A549 treated with dexamethasone at 1 μM for 4 hours (cell line): ENCODE measurements around the gene UGT2B15. TPM values are rescaled to one million over a fixed set of nuclear protein-coding genes. Genes with fewer than 3 reads are reported as not detected.

Source experiments
- total RNA-seq: library from RNA; stranded (reverse); fragments of 200-300 nt; extraction: Qiagen RNA extraction; gene quantifications from 5 replicates; pipeline ENCODE4 v1.2.3, GENCODE V29; 2022

Gene UGT2B15
- total RNA-seq, result 0.04 to 0.14 TPM (median 0.13 TPM) in 5 replicates

GRCh38 chr4:68670479-68670939 lies at the start of gene UGT2B15:
TSS of gene UGT2B15 (minus strand) at chr4:68670652. CDS start at chr4:68670618, 34 bp downstream.

Other genes starting within 250 kb of the UGT2B15 start
- 0.03 to 0.06 TPM in 2 of 5 replicates, not detected in the others for gene TMPRSS11E, start 223.2 kb downstream of the UGT2B15 start, total RNA-seq
- not detected in 5 replicates for gene UGT2B17, start 94.3 kb downstream of the UGT2B15 start, total RNA-seq
- gene UGT2B10, start 145.3 kb upstream of the UGT2B15 start, total RNA-seq, result 0.05 TPM in 1 of 5 replicates, not detected in the others